Superior temporal gyrus (tissue), 1 donor: ENCODE results near the gene PNPLA8.
"Not testable (repeated sequence)": the region's sequence is repeated elsewhere in the genome, so short reads cannot be mapped to it uniquely, and the experiment has no call there.

Experiments
- DNase-seq: peaks from one replicate; pipeline ENCODE4 v3.0.0-alpha.2; 2016; ENCODE audit errors: extremely low spot score

Gene PNPLA8, protein sequence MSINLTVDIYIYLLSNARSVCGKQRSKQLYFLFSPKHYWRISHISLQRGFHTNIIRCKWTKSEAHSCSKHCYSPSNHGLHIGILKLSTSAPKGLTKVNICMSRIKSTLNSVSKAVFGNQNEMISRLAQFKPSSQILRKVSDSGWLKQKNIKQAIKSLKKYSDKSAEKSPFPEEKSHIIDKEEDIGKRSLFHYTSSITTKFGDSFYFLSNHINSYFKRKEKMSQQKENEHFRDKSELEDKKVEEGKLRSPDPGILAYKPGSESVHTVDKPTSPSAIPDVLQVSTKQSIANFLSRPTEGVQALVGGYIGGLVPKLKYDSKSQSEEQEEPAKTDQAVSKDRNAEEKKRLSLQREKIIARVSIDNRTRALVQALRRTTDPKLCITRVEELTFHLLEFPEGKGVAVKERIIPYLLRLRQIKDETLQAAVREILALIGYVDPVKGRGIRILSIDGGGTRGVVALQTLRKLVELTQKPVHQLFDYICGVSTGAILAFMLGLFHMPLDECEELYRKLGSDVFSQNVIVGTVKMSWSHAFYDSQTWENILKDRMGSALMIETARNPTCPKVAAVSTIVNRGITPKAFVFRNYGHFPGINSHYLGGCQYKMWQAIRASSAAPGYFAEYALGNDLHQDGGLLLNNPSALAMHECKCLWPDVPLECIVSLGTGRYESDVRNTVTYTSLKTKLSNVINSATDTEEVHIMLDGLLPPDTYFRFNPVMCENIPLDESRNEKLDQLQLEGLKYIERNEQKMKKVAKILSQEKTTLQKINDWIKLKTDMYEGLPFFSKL

DNA sequence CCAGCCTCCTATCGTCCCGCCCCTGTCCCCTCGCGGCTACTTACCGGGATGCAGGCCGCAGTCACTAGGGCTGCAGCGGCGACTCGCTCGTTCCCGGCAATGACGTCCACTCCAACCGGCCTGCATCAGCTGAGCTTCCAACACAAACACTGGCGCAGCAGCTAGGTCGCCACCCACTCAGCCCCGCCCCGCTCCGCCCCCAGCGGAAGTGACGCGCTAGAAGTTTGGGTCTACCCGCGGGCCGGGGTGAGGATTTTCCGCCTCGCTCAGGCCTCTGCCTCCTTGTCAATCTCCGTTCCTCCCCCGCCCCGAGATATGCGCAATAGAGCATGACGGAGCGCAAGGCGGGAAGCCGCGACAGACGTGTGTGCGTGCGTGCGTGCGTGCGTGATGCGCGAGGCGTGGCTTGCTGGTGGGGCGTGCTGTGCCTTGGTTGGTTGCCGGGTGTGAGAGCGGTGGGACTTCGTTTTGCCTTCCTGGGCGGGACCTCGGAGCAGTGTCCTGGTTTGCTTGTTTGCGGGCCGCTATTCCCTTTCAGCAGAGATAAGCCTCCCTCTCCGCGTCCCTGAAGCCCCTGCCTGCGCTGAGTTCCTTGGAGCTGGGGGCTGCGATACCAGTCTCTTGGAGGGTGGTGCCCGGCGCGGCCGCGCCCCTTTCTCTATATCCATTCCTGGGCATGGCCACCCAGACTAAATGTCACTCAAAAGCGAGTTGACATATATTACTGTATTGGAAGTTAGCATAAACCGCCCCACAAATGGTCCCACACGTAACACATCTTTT, at the start of gene PNPLA8:
Gene PNPLA8 (minus strand): TSS at position 151 of the 783 bp plus-strand sequence. CDS start 10,644 bp downstream, outside the sequence.
- DNase-seq: peak; percentile 99

DNA sequence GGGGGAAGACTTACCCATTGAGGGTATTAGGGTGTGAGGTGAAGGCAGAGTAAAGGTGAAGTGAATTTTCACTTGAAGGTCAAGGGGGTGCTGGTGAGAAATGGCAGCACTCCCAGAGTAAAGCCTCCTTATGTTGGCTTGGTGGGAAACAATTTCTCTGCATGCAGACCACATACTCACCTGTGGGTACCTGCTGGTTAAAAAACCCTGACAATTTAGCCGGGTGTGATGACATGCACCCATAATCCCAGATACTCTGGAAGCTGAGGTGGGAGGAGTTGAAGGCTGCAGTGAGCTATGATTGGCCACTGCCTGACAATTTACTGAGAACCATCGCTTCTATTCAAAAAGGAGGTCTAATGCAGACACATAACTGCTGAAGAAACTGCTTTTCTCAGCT, 49.2 kb upstream of the PNPLA8 start:
- no peak for DNase-seq

DNA sequence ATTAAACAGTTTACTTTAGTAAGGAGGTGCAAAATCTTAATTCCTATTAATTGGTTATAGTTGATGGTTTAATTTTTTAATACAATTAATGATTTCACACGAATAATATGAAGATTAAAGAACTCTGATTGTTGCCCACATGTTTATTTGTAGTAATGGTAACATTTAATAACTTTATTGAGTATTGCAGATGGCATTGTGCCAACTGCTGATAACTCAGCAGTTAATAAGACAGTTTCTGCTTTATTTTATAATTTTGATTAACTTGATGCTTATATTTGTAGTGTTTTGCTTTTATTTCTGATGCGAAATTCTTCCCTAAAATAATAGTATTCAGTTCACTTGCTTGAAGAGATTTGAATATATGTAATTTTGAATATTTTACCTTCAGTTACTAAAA, 46.5 kb upstream of the PNPLA8 start:
- no peak for DNase-seq

DNA sequence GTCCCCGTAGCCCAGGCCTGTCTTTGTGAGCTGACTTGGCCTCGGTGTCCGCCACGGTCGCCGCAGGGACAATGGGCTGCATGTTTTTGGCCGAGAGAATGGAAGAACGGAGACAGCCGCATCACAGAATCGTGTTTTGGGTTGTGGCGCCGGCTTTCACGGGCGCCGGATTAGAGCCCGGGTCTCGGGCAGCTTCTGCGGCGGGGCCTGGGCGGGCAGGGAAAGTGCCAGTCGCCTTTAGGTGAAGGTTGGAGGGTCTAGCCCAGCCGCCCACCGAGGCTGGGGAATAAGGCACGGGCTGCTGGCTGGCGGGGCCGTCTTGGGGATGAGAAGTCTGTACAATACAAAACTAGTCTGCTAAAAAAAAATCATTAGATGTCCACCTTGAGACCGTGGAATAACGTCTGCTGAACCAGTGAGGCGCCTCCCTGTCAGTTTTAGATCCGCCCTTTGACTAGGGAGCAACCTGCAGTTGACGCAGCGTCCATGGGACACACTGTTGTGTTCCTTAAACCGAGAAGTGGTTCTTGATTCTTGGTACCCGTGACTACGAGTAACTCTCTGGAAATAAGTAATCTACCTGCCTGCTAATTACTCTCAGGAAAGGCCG, 44.3 kb upstream of the PNPLA8 start:
- peak; percentile 47 for DNase-seq

DNA sequence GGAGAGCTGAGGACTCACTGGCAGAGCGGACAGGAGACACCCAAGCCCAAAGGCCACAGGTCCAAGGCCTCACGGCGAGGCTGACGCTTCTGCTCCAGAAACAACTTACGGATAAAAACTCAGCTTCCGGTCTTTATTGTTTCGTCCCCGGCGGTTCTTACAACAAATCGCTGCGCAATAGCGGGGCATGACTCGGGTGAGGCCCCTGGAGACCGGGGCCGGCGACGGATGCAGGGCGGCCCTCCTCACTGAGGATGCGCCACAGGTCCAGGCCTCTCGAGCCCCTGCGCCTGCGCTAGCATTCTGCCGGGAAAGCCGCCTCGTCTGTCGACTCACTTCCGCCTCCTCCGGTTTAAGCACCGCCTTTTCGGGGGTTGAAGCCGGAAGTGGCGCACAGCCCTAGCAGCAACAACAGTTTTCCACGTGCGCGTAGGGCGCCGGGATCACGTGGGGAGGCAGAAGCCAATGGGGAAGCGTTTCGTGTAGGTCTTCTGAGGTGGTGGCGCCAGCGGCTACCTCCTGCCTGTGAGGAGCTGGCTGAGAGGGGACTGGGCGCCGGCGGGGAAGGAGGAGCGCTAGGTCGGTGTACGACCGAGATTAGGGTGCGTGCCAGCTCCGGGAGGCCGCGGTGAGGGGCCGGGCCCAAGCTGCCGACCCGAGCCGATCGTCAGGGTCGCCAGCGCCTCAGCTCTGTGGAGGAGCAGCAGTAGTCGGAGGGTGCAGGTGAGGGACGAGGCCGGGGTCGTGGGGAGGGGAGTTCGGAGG, 43.6 kb upstream of the PNPLA8 start, which contains the start of the genes DNAJB9 and THAP5:
Gene DNAJB9 (plus strand): TSS at position 494 of the 765 bp plus-strand sequence. CDS start 1,853 bp downstream, outside the sequence.
Gene THAP5 (minus strand): TSS at position 326 of the 765 bp plus-strand sequence. CDS start 137 bp downstream, at position 189.
- DNase-seq: peak; percentile 100

DNA sequence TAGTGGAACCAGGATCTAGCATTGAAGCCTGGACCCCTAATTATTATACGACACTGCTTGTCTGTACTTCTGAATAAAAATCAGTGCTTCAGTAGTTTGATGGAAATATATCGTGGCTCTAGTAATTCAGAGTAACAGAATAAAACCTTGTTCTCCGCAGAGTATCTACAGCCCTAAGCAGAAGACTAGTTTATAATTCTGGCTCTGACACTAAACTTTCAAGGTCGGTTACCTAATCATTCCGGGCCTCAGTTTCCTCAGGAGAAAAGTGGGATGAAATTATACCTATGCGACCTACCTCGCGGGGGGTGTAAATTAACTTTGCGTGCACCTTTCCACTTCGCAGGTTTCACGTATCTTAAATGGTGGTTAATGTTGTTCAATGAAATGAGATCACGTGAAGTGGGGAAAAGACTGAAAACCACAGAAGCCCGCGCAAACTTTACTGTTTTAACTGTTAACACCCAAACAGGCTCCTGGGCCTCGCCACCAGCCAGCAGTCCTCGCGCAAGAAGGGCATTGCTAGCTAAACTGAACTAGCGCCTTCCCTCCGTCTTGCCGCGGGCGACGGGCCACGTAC, 43.0 kb upstream of the PNPLA8 start:
- DNase-seq: peak; percentile 29

DNA sequence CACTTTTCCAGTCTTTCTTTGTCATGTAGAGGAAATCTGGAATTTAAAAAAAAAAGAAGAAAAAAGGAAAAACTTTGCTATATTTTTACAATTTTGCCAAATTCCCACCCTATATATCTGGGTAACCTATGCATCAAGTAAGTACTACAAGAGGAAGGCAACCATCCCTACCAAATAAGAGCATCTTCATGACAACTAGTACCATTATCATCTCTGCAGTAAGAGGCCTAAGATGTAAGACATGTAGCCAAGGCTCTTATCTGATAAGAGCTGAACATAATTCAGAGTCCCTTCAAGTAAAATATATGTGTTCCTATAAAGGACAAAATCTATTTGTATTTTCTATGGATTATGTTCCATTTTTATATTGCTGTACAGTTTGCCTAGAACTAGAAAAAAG, 40.1 kb upstream of the PNPLA8 start:
- no peak for DNase-seq

DNA sequence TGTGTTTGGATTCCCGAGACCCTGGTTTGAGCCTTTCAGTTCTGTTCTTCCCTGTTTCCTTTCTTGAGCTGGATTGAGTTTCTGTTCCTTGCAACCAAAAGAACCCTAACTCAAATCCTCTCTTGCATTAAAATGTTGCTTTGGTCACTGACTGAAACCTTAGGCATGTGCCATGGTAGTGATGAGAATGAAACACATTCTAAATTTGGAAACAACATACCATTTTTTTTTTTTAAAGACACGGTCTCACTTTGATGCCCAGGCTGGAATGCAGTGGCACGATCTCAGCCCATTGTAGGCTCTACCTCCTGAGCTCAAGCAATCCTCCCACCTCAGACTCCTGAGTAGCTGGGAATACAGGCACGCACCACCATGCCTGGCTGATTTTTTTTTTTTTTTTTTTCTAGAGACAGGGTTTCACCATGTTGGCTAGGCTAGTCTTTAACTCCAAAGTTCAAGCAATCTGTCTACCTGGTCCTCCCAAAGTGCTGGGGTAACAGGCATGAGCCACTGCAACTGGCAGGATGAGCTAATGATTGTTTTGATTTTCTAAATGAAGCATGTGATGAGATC, 35.2 kb upstream of the PNPLA8 start:
- DNase-seq: no peak

DNA sequence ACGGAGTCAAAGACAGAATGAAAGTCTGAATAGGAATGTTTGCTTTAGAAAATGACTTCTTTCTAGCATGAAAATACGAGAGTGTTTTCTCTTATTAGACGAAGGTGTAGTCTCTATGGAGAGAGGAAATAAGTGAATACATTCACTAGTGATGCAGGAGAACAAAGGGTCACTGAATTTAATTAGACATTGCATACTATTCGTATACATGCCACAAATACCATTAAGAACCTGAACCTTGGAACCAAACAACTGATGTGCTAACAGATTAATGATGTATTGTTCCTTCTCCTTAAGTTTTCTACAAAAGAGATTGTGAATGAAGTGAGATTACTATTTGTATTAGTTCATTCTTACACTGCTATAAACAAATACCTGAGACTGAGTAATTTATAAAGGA, 33.3 kb upstream of the PNPLA8 start:
- no peak for DNase-seq

DNA sequence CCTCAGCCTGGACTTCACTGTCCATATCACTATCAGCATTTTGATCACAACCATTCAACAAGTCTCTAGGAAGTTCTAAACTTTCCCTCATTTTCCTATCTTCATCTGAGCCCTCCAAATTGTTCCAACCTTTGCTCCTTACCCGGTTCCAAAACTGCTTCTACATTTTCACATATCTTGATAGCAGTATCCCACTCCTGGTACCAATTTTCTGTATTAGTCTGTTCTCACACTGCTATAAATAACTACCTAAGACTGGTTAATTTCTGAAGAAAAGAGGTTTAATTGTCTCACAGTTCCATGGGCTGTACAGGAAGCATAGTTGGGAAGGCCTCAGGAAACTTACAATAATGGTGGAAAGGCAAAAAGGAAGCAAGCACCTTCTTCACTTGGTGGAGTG, 31.7 kb upstream of the PNPLA8 start:
- DNase-seq: no peak

DNA sequence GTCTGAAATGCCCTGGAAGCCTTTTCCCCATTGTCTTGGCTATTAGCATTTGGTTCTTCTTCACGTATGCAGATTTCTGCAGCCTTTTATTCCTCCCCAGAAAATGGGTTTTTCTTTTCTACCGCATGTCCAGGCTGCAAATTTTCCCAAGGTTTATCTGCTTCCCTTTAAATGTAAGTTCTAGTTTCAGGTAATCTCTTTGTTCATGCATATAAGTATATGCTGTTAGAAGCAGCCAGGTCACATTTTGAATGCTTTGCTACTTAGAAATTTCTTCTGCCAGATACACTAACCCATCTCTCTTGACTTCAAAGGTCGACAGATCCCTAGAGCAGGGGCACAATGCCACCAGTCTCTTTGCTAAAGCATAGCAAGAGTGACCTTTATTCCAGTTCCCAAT, 31.3 kb upstream of the PNPLA8 start:
- DNase-seq: no peak

DNA sequence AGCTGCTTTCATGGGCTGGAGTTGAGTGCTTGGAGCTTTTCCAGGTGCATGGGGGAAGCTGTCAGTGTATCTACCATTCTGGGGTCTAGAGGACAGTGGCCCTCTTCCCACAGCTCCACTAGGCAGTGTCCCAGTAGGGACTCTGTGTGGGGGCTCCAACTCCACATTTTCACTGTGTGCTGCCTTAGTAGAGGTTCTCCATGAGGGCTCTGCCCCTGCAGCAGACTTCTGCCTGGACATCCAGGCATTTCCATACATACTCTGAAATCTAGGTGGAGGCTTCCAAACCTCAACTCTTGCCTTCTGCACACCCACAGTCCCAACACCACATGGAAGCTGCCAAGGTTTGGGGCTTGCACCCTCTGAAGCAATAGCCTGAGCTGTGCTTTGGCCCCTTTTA, 30.7 kb upstream of the PNPLA8 start:
- not testable (repeated sequence) for DNase-seq

DNA sequence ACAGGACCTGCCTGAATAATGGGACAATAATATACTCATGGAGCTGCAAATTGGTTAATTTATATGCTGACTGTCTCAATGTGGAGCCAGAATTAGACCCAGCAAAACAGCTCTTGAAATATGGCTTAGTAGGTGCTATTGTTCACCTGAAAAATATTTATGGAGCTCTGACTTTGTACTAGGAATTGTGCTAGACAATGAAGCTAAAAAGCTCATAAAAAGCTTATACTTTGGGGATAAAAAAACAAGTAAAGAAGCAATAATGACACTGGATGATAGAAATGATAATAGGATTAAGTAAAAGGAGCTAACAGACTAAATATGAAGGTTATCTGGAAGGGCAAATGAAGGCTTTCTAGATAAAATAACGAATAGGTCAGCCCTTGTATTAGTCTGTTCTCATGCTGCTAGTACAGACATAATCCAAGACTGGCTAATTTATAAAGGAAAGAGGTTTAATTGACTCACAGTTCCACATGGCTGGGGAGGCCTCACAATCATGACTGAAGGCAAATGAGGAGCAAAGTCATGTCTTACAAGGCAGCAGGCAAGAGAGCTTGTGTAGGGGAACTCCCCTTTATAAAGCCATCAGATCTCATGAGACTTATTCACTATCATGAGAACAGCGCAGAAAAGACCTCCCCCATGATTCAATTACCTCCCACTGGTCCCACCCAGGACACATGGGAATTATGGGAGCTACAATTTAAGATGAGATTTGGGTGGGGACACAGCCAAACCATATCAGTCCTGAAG, 22.4 kb upstream of the PNPLA8 start:
- DNase-seq: not testable (repeated sequence)

DNA sequence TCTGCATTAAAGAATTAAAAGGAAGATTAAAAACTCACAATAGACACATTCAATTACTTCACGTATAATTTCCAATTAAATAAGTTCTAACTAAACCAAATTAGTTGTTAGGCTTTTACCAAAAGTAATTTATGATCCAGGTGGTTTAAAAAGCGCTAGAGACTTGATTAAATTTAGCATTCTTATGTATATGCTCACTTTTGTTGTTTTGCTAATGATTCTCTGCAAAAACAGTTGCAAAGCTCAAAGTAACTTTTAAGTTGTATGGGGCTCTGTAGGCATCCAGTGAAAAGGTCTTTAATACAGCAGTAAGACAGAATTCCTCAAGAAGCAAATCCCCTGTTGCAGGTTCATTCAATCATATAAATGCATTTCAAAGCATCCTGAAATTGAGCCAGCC, 15.5 kb upstream of the PNPLA8 start:
- no peak for DNase-seq

DNA sequence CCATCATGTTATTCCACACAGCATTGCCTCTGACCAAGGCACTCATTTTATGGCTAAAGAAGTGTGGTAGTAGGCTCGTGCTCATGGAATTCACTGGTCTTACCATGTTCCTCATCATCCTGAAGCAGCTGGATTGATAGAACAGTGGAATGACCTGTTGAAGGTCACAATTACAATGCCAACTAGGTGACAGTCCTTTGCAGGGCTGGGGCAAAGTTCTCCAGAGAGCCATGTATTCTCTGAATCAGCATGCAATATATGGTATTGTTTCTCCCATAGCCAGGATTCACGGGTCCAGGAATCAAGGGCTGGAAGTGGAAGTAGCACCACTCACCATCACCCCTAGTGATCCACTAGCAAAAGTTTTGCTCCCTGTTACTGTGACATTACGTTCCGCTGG, 12.8 kb upstream of the PNPLA8 start:
- DNase-seq: not testable (repeated sequence)

DNA sequence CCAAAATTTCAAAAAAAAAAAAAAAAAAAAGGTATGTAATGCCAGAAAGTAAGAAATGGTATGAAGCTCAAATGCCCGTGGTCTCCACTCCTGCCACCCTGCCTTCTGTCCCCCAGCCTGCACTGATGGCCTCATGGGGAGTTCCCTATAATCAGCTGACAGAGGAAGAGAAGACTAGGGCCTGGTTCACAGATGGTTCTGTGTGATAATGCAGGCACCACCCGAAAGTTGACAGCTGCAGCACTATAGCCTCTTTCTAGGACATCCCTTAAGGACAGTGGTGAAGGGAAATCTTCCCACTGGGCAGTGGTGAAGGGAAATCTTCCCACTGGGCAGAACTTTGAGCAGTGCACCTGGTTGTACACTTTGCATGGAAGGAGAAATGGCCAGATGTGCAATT, 12.3 kb upstream of the PNPLA8 start:
- not testable (repeated sequence) for DNase-seq

DNA sequence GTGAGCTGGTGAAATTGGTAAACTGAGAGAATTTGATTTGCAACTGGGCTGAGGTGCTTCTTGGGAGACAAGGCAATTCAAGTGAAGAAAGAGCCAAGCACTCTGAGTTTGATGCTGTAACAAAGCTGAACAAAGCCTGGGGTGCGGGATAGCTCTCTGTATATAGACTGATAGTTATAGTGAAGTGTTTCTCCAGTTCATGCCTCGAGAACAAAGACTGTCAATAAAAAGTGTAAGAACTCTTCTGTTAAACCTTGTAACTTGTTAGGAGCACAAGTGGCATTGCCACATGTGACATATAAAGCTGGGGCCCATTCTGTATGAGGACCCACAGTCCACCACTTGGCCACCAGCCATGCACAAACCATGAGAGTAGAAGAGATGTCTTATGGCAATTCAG, 11.3 kb upstream of the PNPLA8 start:
- no peak for DNase-seq

DNA sequence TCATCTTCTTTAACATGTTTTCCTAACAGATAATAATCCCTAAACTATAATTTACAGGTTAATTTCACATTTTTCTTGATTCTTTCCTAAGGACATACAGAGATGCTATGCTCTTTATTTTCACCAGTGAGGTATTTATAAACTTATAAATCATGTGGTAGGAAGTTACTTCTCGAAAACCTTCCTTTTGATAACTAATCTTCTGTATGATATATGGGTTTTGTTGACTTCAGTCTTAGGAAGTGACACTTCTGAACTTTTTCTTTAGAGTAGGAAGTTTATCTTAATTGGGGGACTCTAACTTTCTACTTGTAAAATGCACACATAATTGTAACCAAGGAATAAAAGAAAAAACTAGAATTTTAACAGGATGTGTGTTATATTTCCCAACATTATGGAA, 9.8 kb upstream of the PNPLA8 start:
- DNase-seq: no peak

DNA sequence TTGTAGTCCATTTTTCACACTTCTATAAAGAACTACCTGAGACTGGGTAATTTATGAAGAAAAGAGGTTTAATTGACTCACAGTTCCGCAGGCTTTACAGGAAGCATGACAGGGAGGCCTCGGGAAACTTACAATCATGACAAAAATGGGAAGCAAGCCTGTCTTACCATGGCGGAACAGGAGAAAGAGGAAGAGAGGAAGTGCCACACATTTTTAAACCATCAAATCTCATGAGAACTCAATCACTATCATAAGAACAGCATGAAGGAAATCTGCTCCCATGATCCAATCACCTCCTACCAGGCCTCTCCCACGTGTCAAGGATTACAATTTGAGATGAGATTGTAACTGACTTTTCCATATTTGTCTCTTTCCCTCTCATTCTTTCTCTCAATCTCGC, 9.3 kb upstream of the PNPLA8 start:
- DNase-seq: no peak
